Esophagus squamous epithelium (tissue), 4 donors: ENCODE data around the gene RAB4B.

Experiments
- CTCF ChIP-seq, 6 experiments: fragments of 450-650 bp in 4 of 6; fragments of 200-600 bp in 2 of 6; sonication (generic) in 2 of 6; IDR thresholded peaks; one replicate each; pipeline ENCODE4 v1.5.1; 2016 to 2019; ENCODE audit warnings: antibody characterized with exemption in 6 of 6, mild to moderate bottlenecking in 4 of 6, moderate library complexity in 4 of 6
- POLR2A ChIP-seq, 4 donors: fragments of 450-650 bp; IDR thresholded peaks; one replicate each; pipeline ENCODE4 v1.6.1; 2017; ENCODE audit warnings: antibody characterized with exemption in 4 of 4, mild to moderate bottlenecking in 4 of 4, moderate library complexity in 3 of 4

- TF ChIP-seq CTCF (IDR thresholded peaks at IDR 0.05) (no peak), POLR2A (IDR thresholded peaks at IDR 0.05) (no peak)
These were observed 53.7 kb downstream of the RAB4B start for GRCh38 chr19:40831502-40832430.
